NCI-H82 treated with DMSO at 0.1 percent for 48 hours (cell line): ENCODE data around the gene CCL27.

ENCODE experiments used
- DNase-seq: peaks from one replicate; lab custom pipeline; 2025; ENCODE audit not compliant: unreplicated experiment; lab: John Stamatoyannopoulos, UW

CCL27 gene, protein sequence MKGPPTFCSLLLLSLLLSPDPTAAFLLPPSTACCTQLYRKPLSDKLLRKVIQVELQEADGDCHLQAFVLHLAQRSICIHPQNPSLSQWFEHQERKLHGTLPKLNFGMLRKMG

DNA sequence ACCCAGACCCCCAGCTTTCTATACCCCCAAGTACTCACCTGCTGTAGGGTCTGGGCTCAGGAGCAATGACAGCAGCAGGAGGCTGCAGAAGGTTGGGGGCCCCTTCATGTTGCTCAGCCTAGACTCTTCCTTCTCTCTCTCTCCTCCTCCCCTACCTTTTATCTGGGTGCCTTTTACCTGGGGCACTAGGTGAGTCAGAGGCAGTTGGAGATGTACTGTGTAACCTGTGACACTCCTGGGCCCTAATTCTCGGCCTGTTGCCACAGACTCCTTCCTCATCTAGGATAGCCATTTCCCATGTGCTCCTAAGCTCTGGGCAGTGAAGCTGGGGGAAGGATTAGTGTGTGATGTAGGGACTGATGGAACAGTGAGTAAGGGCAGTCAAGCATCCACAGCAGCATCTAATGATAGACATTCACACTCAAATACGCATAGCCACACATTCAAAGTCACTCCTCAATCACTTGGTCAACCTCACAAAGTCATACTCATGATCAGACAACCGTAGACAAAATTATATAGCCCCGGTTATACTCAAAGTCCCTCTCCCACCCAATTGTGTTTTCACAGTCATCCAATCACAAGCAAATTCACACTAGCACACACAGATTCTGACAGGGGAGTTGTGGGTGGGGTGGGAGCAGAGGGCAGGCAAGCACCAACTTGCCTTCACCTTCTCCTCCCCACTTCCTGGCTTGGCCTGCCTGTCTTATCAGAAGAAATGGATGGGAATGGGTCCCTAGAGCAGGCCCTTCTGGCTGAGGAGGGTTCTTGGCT lies at the start of gene CCL27:
Gene CCL27, minus strand, starts transcription at position 132 of the 777 bp plus-strand sequence. Its CDS starts 24 bp downstream, at position 108.
- no peak for DNase-seq

- DNase-seq = no peak
Measured at GRCh38 chr9:34712140-34712539, 49.7 kb upstream of the CCL27 start.

DNA sequence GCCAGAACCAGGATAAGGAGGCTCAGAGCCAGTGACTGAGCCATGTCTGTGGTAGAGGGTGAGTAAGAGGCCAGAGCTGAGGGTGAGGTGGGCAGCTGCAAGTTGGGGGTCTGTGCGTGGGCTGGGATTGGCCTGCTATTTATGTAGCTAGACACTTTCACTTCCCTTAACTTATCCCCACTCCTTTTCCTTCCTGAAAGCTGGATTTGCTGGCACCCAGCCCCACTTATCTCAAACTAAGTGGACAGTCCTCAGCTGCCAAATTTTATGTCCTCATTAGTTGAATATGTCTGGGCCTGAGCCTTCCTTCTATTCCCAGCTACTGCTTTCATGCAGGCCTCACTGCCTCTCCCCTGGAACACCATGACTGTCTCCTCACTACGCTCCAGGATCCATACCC lies 47.6 kb upstream of the CCL27 start, which contains the start of gene CCL21:
Gene CCL21, minus strand, starts transcription at position 114 of the 400 bp plus-strand sequence. Its CDS starts 70 bp downstream, at position 44.
- no peak for DNase-seq

GRCh38 chr9:34709196-34709978 lies 46.9 kb upstream of the CCL27 start:
- no peak for DNase-seq

DNA sequence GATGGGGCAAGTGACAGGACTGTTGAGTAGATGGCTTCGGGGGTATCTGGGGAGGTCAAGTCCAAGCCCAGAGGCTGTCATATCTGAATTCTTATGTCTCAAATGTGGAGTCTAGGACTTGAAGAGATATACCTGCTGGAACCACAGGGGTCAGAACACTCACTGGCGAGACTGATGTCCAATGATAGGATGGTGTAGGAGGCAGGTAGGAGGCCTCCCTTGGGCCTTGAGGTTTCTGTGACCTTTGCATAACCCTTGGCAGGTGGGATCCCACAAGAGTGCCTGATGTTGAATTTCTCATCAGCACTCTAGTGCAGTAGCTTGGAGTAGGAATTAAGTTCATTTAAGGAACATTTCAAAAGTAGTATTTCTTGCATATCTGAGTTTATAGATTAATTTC lies 44.7 kb upstream of the CCL27 start:
- DNase-seq = no peak

DNA sequence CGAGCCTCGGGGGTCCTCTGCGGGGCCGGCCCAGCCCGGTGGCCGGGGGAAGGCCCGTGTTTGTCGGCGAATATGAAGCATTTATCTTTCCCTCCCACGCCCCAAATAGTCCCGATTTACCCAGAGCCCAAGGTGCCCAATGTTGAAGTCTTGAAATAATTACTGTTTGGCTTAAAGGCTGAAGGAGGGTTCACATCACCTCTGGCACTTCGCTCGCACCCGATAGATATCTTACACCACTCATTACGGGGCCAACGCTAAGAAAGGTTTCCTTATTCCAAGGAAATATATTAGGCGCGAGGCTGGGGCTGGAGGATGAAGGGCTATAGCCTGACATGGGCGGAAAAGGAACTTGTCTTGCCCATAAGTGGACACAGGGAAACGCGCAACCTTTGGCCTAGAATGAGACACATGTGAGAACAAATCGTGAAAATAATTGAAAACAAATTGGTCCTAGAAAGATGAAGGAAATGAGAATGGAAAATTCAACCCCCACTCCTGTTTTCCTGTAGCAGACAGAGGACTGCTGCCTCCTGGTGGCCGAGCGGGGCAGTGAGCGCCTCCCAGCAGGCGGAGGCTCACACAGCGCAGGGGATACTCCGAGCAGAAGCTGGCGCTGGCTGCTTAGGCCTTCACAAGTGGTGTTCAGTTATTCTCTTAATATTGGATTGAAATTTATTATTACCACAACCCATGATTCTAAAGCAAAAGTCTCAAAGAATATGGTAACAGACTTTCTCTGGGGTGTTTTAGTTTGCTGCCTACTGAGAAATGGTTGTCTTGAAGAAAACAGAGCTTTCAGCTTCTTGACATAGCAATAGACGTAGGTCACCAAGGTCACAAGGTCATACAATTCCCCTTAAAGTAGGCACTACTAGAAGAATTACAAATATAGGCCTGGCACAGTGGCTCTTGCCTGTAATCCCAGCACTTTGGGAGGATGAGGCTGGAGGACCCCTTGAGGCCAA lies 39.6 kb upstream of the CCL27 start:
- DNase-seq = no peak

- DNase-seq = no peak
Measured at GRCh38 chr9:34701023-34701768, 38.7 kb upstream of the CCL27 start.

DNA sequence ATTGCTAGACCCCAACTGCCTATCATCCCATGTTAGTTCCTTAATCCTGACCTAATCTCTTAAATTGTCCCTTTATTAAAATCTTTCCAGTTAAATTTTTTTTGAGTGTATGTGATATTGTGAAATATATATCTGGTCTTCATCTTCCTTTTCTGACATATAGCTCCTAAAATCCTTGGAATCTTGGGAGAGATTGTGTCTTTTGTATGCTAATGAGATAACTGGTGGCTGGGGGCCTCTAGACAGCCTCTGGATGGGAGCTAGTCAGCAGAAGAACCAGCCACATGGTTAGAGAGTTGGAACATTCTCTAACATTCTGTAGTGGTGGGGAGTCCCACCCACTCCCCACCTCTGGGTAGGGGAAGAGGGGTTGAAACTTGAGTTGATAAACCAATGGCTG lies 32.4 kb upstream of the CCL27 start:
- DNase-seq = no peak

DNA sequence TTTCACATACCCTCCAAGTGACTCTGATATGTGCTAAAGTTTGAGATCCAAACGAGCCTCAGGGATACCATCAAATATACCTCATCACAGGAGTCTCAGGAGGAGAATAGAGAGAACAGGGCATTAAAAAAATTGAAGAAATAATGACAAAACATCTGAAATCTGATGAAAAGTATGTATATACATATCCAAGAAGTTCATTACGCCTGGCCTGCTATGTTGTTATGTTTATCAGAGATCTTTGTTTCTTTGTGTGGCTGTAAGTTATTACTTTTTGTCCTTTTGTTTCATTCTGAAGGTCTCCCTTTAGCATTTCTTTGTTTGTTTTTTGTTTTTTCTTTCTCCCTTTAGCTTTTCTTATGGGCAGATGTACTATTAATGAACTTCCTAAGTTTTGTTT lies 31.1 kb upstream of the CCL27 start:
- DNase-seq = no peak

DNA sequence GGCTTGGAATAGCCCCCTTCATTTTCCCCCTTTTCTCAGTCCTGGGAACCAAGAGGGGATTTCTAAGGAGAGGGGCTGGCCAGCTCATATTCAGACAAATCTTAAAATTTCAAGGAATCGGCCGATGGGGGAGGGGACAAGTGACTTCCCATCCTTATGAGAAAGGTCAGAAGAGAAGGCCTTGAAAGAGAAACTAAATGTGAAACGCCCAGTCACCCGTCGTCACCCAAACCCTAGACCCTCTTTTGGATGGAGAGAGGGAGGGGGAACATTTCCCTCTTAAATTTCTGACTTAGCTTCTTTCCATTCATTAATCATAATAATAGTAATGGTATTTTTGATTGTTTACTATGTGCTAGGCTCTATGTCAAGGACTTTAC lies 29.5 kb upstream of the CCL27 start:
- no peak for DNase-seq

DNA sequence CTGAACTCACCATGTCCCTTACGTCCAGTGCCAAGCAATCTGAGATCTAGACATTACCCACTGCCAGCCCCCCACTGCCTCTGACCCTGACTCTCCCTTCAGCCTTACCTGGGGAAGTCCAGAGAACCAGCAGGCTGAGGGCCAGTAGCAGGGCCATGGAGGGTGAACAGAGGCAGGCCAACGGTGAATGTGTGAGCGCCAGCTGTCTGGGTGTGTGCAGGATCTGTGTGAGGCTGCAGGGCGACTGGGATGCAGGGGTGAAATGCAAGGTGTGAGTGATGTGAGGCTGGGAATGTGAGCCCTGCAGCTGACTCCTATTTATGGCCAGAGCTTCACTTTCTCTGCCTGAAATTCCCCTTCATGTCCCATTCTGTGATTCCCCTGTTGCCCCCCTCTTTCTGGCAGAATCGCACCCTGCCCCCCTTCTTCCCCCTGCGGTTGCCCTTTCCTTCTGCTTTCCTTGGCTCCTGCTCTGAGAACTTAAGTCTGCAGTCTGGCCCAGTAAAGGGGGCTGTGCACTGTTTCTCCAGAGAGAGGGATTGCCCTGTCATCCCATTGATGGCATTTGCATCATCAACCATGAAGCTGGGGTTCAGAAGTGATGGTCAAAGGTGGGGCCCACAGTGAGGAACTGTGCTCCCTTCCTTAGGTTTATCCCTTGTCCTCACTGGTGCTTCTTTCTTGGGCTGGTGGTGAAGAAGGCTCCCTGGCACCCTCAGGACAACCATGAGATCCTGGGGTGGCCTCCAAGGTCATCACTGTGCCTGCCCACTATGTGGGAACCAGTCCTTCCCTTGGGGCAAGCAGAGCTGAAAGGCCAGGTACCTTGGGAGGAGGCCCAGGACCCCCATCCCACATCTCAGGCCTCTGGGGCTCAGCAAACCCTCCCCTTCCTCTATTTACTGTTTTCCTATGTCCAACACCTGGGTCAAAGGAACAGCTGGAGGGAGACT lies 28.8 kb upstream of the CCL27 start, which contains the start of gene CCL19:
Gene CCL19, minus strand, starts transcription at position 294 of the 953 bp plus-strand sequence. Its CDS starts 137 bp downstream, at position 157.
- no peak for DNase-seq

DNA sequence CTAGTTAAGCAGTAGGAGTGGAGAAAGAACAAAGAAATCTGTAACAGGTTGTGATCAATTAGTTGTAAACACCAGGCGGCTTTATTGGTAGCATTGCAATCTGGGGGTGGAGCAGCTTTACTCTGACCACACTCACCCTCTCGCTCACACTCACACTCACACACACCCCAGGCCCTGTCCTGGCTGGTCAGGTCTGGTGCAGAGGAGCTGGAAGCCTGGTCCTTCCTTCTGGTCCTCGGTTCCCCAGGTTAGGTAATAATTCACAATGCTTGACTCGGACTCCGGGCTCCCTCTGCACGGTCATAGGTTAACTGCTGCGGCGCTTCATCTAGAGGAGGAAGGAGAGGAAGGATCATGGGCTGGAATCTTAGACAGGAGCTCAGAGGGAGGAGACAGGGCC lies 27.1 kb upstream of the CCL27 start:
- no peak for DNase-seq

GRCh38 chr9:34689116-34689470 lies 26.6 kb upstream of the CCL27 start:
- DNase-seq = no peak

DNA sequence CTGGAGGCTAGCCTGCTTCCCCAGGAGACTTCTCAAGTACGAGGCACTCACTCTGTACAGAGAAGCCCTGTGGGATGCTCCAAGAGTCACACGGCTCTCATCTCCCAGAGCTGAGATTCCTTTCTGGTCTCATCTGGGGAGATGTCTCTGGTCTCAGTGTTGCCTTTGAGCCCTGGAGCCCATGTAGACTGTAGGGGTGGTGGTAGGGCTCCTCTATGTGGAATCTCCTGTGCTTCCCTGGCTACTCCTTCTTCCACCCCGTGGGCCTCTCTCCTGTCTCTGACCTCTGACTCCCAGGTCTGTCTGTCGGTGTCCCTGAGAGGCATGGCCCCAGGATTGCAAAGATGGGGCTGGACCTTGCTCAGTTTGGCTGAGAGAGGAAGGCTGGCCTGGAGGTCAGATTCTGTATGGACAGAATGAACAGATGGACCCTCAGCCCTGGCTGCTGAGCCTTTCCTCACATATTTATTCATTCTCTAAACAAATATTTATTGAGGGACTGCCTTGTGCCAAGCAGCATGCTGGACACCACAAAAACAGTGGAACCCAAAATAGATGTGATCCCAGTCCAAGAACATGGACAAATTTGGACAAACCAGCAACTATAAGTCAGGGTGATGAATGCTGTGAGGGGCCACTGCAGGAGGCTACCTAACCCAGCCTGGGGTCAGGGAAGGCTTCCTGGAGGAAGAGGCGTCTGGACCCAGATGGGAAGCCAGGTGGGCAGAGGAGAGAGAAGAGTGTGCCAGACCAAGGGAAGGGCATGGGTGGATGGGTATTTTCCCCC lies 26.1 kb upstream of the CCL27 start:
- no peak for DNase-seq

GRCh38 chr9:34687276-34688030 lies 25.0 kb upstream of the CCL27 start:
- DNase-seq = no peak

DNA sequence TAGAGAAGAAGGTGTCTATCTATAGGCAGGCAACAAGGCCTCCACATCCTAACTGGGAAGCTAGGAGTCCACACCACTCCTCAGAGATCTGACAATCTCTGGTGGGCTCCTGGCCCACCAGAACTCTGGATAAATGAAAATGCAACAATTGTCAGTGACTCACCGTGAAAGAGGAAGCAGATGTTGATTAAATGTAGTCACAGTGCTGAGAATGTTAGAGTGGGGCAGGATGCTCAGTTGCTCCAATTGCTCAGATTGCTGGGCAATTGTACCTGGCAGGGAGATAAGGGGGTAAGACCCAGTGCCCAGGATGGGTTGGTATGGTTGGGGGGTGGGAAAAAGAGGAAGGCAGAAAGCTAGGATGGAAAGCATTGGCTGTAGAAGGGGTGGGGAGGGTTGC lies 24.3 kb upstream of the CCL27 start:
- DNase-seq = no peak

GRCh38 chr9:34686231-34686630 lies 23.8 kb upstream of the CCL27 start:
- no peak for DNase-seq

DNA sequence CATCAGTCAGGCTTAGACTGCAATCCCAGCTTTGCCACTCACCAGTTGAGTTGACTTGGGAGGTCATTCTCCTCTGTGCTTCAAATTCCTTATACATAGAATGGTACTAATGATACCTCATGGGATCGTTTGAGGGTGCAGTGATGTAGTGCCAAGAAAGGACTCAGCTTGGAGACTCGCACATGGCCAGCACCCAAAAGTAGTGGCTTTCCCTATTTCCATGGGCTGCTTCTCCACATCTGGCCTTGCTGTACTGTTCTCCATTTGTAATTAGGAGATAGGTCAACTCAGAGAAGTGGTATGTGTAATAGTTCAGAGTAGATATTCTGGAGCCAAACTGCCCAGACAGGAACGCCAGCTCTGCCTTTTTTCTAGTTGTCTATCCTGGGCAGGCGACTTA lies 23.1 kb upstream of the CCL27 start:
- no peak for DNase-seq
